GM18502 (cell line): ENCODE data around the gene LMTK3.
"Not testable (repeated sequence)": the region's sequence is repeated elsewhere in the genome, so short reads cannot be mapped to it uniquely, and the experiment has no call there.

ENCODE experiments used
- ATAC-seq: cut with Tn5 transposase; IDR thresholded peaks from one replicate; pipeline ENCODE4 v1.9.1; 2021; ENCODE audit warnings: mild to moderate bottlenecking; ENCODE audit not compliant: unreplicated experiment, poor library complexity

The LMTK3 gene

GRCh38 chr19:48539503-48540096 is 28.0 kb upstream of the LMTK3 start:
- no peak for ATAC-seq

DNA sequence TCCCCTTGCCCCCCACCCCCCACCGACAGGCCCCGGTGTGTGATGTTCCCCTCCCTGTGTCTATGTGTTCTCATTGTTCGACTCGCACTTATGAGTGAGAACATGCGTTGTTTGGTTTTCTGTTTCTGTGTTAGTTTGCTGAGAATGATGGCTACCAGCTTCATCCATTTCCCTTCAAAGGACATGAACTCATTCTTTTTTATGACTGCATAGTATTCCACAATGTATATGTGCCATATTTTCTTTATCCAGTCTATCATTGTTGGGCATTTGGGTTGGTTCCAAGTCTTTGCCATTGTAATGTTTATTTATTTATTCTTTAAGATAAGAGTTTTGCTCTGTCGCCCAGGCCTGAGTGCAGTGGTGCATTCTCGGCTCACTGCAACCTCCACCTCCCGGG is 26.4 kb upstream of the LMTK3 start:
- not testable (repeated sequence) for ATAC-seq

DNA sequence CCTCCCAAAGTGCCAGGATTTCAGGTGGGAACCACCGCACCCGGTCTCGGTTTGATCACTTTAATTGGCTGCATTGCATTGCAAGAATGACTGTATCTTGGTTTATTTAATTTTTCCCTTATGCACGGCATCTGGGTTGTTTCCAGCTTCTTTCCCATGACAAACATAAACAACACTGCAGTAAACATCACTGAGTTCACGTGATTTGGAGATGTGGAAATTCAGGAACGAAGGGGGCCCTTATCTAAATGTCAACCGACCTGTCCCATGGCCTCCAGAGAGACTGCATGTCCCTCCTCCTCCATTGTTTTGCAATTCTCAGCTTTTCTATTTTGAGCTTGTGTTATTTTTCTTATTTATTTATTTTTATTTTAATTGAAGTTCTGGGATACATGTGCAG is 25.9 kb upstream of the LMTK3 start:
- no peak for ATAC-seq

DNA sequence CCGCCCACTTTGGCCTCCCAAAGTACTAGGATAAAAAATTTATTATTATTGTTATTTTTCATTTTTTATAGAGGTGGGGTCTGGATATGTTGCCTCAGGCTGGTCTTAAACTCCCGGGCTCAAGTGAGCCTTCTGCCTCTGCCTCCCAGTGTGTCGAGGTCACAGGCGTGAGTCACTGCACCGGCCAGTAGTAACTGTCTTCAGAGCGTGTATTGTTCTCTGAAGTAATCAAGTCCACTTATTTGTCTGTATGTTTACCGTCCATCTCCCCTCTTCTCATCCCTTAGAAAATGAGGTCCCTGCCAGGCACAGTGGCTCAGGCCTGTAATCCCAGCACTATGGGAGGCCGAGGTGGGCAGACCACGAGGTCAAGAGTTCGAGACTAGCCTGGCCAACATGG is 22.1 kb upstream of the LMTK3 start:
- ATAC-seq: no peak

- ATAC-seq: no peak
Measured at GRCh38 chr19:48530770-48531169, 19.1 kb upstream of the LMTK3 start.

DNA sequence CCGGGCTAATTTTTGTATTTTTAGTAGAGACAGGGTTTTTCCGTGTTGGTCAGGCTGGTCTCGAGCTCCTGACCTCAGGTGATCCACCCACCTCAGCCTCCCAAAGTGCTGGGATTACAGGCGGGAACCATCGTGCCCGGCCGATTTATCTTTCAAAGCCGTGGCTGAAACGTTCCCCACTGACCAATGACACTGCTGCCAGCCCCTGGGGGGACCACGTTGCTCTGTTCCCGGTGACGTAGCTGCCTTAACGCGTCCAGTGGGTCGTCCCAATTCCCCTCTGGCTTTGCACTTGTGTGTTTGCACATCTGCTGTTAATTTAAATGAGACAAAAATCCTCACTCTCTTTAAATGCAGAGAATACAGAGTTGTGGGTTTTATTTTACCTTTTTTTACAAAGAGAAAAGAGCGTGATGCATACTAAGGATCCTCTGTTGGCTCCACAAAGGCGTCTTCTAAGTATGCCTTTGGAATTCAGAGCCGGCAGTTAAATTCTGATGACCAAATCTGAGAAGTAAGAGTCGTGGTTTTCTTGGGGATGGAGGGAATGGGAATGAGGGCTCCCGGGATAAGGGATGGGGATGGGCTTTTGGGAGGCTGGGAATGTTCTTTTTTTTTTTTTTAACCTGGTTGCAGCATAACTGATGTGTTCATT is 18.6 kb upstream of the LMTK3 start:
- no peak for ATAC-seq

GRCh38 chr19:48529156-48529555 is 17.5 kb upstream of the LMTK3 start:
- ATAC-seq: no peak

- no peak for ATAC-seq
Measured at GRCh38 chr19:48524732-48525131, 13.1 kb upstream of the LMTK3 start.

- ATAC-seq: no peak
Measured at GRCh38 chr19:48524221-48524620, 12.6 kb upstream of the LMTK3 start.

DNA sequence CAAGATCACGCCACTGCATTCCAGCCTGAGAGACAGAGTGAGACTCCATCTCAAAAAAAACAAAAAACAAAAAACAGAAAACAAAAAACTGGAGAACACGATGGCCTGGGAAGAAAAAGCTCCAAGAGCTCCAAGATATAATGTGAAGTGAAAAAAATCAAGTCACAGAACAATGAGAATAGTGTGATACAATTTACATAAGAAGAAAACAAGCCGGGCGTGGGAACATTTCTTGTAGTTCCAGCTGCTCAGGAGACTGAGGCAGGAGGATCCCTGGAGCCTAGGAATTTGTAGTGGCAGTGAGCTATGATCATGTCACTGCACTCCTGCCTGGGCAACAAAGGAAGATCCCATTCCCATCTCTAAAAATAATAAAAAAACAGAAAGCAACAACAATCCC is 8.5 kb upstream of the LMTK3 start:
- ATAC-seq: no peak

DNA sequence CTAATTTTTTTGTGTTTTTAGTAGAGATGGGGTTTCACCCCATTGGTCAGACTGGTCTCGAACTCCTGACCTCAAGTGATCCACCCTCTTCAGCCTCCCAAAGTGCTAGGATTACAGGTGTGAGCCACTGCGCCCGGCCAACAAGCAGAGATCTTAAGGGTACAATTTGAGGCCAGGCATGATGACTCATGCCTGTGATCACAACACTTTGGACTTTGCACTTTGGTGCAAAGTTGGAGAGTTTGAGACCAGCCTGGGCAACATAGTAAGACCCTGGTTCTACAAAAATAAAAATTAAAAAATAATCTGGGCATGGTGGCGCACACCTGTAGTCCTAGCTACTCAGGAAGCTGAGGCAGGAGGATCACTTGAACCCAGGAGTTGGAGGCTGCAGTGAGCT is 7.8 kb upstream of the LMTK3 start:
- not testable (repeated sequence) for ATAC-seq

GRCh38 chr19:48518207-48518606 is 6.6 kb upstream of the LMTK3 start:
- no peak for ATAC-seq

GRCh38 chr19:48516536-48516935 is 4.9 kb upstream of the LMTK3 start:
- ATAC-seq: no peak

- no peak for ATAC-seq
Measured at GRCh38 chr19:48514123-48514458, 2.5 kb upstream of the LMTK3 start.

GRCh38 chr19:48513289-48514122 is 1.9 kb upstream of the LMTK3 start:
- ATAC-seq: peak; percentile 68

GRCh38 chr19:48512504-48513288 is 1.1 kb upstream of the LMTK3 start:
- ATAC-seq: no peak

DNA sequence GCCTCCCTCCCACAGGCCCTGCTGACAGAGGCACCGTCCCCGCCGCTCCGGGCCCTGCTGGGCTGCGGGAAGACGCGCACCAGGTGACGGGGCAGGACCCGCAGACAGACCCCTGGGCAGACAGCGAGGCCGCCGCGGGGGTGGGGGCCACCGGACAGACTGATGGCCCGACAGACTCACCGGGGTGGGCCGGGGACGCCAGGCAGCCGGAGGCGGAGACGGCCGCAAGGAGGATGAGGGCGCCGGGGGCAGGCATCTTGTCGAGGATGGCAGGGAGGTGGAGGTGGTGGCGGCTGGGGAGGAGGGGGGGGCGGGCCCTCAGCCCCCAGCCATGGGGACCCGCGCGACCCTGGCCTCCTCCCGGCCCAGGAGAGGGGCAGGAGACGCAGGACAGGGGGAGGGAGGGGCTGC is 309 bp downstream of the LMTK3 start:
- ATAC-seq: no peak

GRCh38 chr19:48510421-48511268 is 990 bp downstream of the LMTK3 start:
- no peak for ATAC-seq

DNA sequence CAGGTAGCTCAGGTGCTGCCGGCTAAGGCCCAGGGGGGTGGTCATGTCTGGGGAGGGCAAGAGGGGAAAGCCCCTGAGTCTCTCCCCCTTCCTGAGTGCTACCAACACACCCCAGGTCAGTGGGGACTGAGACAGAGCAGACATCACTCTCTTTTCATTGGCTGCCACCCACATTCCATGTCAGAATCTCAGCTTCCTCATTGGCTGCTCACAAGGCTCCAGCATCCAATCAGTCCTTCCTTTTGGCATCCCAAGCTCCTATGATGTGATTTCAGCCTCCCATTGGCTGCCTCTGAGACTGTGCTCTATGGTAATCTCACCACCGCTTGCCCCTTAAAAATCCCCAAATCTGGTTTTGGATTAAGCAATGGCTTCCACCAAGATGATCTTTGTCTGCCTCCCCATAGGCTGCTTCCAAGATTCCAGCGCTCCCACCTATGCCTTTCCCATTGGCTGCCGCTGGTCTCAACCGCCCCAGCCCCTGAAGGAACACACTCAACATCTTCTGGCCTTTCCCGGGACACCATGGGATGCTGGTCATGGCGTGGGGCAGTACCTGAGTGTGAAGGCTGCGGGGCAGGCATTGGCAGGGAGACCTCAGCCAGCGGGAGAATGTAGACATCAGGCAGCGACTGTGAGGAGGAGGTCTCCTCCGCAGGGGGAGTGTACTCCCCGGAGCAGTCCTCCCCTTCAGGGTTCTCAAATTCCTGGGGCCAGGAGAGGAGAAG is 2.0 kb downstream of the LMTK3 start:
- ATAC-seq: no peak
